Stimulated activated CD8-positive, alpha-beta memory T cell treated with anti-CD3 and anti-CD28 coated beads, Interleukin-7, amount 100 ng/mL, for 1 hour (primary cell): Measurements from ENCODE around the gene TP53I13.
A peak's percentile ranks its signal among the peaks of the same experiment; 100 is the strongest.

Experiments used
- DNase-seq, 2 donors: peaks; one replicate each; pipeline ENCODE4 v3.0.0-alpha.2; 2020; ENCODE audit warnings: low read depth in 2 of 2

TP53I13 gene

DNA sequence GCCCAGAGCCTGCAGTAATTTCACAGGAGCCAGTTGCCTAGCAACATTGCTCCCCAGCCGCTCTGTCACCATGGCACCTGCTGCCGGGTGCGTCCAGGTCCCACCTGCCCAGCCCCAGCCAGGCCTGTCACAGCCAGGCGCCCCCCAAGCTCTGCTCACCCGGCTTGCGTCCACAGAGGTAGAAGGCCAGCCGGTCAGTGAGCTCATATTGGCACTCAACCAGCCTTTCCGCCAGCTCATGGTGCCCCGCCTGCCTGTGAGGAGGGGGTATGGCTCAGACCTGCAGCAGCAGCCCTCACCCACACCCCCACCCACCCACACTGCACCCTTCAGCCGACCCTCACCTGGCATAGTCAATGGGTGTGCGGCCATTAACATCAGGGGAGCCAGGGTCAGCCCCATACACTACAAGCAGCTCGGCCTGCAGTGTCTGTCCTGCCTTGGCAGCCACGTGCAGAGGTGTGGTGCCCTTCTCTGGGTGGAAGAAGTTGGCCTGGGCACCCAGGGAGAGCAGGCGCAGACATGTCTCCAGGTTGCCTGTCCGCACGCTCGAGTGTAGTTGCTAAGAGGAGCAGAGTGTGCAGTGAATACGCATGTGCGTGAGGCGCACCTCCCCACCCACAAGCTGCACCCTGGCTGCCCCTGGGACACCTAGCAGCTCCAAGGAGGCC, 13.2 kb downstream of the TP53I13 start:
- DNase-seq = no peak

GRCh38 chr17:29582254-29582765, 13.8 kb downstream of the TP53I13 start:
- no peak for DNase-seq

- no peak for DNase-seq
These were observed 14.3 kb downstream of the TP53I13 start for GRCh38 chr17:29582772-29583171.

- DNase-seq = no peak
These were observed 15.1 kb downstream of the TP53I13 start for GRCh38 chr17:29583324-29584248.

GRCh38 chr17:29584452-29585079, 16.1 kb downstream of the TP53I13 start:
- DNase-seq = no peak

- DNase-seq = no peak
These were observed 16.7 kb downstream of the TP53I13 start for GRCh38 chr17:29585080-29585751.

GRCh38 chr17:29586676-29587469, 18.4 kb downstream of the TP53I13 start:
- DNase-seq = no peak

GRCh38 chr17:29587591-29587990, 19.1 kb downstream of the TP53I13 start:
- no peak for DNase-seq

GRCh38 chr17:29588017-29588561, 19.6 kb downstream of the TP53I13 start:
- no peak for DNase-seq

DNA sequence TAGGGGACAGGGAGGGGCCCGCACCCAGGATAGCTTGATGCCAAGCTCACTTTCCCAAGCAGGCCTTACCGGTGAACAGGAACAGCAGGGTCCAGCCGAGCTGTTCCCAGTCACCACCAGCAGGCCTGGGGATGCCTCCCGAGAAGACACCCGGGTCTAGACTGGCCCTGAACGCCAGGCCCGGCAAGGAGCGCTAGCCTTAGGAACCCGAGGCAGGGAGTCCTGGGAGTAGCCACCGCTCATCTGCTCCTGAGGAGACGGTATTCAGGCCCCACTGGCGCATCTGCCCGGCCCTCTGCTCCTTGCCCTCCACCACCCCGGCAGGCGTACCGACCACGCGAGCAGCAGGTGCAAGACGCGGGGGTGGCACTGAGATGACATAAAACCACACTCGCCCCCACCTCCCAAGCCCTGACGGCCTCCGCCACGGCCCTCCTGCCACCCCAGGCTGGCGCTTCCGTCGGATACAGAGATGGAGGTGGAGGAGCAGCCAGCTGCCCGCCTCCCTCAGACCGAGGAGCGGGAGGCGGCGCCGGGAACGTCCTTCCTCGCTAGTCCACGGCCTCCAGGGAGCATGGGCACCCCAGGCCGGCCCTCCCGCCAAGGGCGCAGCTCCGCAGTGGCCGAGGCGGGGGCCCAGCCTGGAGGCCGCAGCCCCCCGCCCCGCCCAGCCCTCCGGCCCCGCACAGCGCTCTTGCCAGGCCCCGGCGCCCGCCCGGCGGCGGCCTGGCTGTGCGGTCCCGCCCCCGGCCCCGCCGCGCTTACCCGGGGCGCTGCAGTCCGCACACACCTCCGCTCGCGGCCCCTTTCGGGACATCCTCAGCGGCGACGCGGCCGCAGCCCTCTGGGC, 20.3 kb downstream of the TP53I13 start:
- DNase-seq = no peak

DNA sequence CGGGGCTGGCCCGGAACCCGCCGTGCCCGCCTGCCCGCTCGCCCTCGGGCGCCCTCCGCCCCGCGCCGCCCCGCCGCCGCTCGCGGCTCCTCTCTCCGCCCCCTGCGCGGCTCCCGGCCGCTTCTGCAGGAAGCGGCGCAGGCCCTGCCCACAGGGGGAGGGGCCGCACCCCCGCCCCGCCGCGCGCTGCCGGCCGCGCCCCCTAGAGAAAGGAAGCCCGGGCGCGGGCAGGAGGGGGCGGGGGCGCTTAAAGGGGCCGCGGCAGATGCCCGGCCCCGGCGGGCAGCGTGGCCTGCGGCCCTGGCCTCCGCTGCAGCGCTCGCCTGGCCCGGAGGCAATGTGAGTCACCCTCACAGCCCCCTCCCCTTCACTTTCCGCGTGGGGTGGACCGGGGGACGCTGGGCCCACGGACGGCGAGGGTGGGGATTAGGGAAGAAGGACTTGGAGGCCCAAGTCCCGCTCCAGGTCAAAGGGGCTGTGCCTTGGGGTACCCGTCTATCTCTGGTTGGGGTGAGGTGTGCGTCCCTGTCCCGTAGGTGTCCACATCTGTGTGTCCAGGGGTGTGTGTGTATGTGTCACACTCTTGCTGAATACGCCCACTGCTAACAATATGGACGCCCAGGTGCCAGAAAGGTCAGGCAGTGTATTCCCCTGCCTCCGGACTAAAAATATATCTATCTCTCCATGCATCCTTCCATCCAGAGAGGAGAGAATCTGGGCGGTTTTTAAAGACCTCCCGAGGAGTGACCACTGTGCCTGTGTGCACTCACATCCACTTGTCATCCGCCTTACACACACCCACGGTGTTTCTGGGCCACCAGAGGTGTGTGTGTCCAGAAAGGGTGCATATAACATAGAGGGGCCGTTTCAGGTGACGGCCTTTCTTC, 21.3 kb downstream of the TP53I13 start, which contains the start of gene GIT1:
Gene GIT1 (minus strand): TSS at position 125 of the 887 bp plus-strand sequence. CDS start 270 bp downstream, outside the sequence.
- DNase-seq = peak; percentile 63

DNA sequence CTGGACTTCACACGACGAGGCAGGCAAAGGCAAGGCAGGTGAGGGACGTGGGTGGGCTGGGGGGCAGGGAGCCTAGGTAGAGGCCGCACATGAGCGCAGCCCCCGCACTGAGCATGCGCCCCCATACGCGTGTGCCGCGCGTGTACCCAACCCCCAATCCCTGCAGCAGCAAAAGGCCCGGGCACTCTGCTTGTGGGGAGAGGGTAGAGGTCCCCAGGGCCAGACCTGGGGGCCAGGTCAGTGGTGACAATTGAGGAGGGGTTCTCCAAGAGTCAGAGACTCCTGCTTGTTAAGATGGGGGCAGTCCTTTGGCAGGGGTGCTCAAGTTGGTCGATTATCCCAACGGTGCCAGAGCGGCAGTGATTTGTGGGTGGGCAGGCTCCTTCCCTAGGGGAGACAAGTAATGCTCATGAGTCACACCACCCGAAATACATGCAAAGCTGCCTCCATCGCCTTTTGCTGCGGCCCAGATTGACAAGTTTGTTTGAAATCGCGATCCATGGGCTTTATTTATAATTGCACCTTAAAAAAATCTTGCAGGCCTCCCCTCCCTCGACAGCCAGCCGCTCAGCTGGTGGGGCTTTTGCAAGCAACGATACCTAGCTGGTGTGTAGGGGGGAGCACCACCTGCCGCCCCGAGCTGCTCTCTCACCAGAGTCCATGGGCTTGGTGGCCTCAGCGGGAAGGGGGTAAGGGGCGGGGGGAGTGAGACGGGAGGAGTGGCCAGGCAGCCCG, 22.1 kb downstream of the TP53I13 start:
- DNase-seq = no peak

- DNase-seq = no peak
These were observed 22.7 kb downstream of the TP53I13 start for GRCh38 chr17:29591146-29591736.

GRCh38 chr17:29591737-29592608, 23.5 kb downstream of the TP53I13 start:
- DNase-seq = peak; percentile 53 to 65

DNA sequence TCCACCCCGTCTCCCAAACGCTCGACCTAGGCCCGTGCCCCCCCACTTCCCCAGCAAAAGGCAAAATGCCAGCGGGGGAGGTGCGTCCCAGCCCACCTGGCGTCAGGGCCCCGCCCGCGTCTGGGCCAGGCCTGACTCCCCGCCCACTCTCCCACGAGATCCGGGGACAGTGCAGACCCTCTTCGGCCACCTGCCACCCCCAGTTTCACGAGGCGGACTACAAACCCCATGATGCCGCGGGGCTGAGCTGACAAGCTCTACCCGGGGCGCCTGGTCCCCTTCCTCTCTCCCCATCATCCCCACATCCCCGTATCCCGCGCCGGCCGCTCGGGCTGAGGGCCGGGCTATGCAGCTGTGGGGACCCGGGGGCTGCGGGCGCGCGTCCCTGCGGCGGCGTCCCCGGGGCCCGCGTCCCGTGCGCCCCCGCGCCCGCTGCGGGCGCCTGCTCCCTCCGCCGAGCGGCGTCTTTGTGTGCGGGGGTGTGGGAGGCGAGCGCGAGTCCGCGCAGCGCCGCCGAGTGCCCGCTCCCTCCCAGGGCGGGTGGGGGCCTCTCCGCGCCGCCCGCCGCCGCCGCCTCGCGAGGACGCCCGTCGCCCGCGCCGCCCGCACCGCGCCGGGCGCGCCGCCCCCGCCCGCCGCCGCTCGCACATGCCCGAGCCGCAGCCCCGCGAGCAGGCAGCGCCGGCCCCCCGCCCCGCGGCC, 24.5 kb downstream of the TP53I13 start, which contains the start of gene ANKRD13B:
Gene ANKRD13B (plus strand): TSS at position 283 of the 702 bp plus-strand sequence. CDS start 490 bp downstream, outside the sequence.
- no peak for DNase-seq
